Erythroblast (primary cell): ENCODE measurements around the gene PCDHGA7.

Source experiments
- GATA1 ChIP-seq: IDR thresholded peaks from 2 replicates; pipeline ENCODE4 v1.6.1; 2011; ENCODE audit warnings: low read depth, mild to moderate bottlenecking, control low read depth, low read length, moderate library complexity
- POLR2A ChIP-seq: IDR thresholded peaks from 2 replicates; pipeline ENCODE4 v1.6.1; 2011; ENCODE audit warnings: mild to moderate bottlenecking, low read length

GRCh38 chr5:141421489-141421855, 38.9 kb downstream of the PCDHGA7 start:
- TF ChIP-seq POLR2A (no peak), GATA1 (no peak)
